ENCODE measurements around the gene RYR3.

DNA sequence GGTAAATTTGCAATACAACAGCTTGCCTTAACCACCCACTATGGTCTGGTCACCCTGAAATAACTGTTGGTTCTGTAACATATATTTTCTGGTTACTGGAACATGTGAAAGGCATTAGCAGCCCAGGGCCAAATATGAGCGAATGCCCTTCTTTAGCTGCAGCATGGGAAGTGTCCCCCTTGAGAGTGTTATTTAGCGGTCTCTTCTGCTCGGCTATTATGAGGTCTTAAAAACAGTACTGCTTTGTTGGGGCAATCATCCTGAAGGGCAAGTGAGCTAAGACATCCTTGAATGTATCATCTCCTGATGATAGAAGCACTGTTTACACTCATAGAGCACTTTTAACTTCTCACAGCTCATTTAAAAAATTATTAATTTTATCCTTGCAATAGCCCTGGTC lies 90.2 kb downstream of the RYR3 start:
- no peak for TF ChIP-seq KLF1 (tag by site-specific recombination; IDR thresholded peaks at IDR 0.05)
- no peak for TF ChIP-seq ZNF335 (tag by site-specific recombination; conservative IDR thresholded peaks at IDR 0.05)
- TF ChIP-seq, protein P1, sequence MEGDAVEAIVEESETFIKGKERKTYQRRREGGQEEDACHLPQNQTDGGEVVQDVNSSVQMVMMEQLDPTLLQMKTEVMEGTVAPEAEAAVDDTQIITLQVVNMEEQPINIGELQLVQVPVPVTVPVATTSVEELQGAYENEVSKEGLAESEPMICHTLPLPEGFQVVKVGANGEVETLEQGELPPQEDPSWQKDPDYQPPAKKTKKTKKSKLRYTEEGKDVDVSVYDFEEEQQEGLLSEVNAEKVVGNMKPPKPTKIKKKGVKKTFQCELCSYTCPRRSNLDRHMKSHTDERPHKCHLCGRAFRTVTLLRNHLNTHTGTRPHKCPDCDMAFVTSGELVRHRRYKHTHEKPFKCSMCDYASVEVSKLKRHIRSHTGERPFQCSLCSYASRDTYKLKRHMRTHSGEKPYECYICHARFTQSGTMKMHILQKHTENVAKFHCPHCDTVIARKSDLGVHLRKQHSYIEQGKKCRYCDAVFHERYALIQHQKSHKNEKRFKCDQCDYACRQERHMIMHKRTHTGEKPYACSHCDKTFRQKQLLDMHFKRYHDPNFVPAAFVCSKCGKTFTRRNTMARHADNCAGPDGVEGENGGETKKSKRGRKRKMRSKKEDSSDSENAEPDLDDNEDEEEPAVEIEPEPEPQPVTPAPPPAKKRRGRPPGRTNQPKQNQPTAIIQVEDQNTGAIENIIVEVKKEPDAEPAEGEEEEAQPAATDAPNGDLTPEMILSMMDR (tag by site-specific recombination; IDR thresholded peaks at IDR 0.05), result no peak
- no peak for TF ChIP-seq ZNF449 (tag by site-specific recombination; IDR thresholded peaks at IDR 0.05)
- TF ChIP-seq ZNF777 (tag by site-specific recombination; IDR thresholded peaks at IDR 0.05; ENCODE audit: borderline replicate concordance), result no peak
- TF ChIP-seq ZNF138 (tag by site-specific recombination; IDR thresholded peaks at IDR 0.05; ENCODE audit: borderline replicate concordance), result no peak
- no peak for TF ChIP-seq YY1 (tag by site-specific recombination; IDR thresholded peaks at IDR 0.05)
- TF ChIP-seq ZNF23 (tag by site-specific recombination; IDR thresholded peaks at IDR 0.05; ENCODE audit: borderline replicate concordance), result no peak

All from HEK293 (cell line).